Loucy (cell line): Measurements from ENCODE around the gene NUDT1.

Source experiments
- H2AFZ ChIP-seq: fragments of 200-600 bp; sonication (generic); 2 replicates; pipeline ENCODE4 v1.6.0; 2016; ENCODE audit warnings: antibody characterized with exemption, mild to moderate bottlenecking, low read length, moderate library complexity
- H3F3A ChIP-seq: fragments of 200-600 bp; 2 replicates; pipeline ENCODE4 v1.6.0; 2016; ENCODE audit warnings: antibody characterized with exemption, low read depth, mild to moderate bottlenecking
- H3K27me3 ChIP-seq: fragments of 200-600 bp; sonication (generic); 2 replicates; pipeline ENCODE4 v1.6.1; 2014; ENCODE audit warnings: low read length, mild to moderate bottlenecking; ENCODE audit not compliant: insufficient read depth, poor library complexity, severe bottlenecking
- H3K36me3 ChIP-seq: fragments of 200-600 bp; sonication (generic); 2 replicates; pipeline ENCODE4 v1.6.1; 2016; ENCODE audit warnings: low read length; ENCODE audit not compliant: insufficient read depth
- H3K4me1 ChIP-seq: fragments of 200-600 bp; sonication (generic); 2 replicates; pipeline ENCODE4 v1.5.1; 2014; ENCODE audit warnings: low read length, mild to moderate bottlenecking; ENCODE audit not compliant: insufficient read depth, poor library complexity, severe bottlenecking
- H3K4me2 ChIP-seq: fragments of 200-600 bp; sonication (generic); 2 replicates; pipeline ENCODE4 v1.6.0; 2014; ENCODE audit warnings: antibody characterized with exemption, low read length, low read depth, mild to moderate bottlenecking; ENCODE audit not compliant: poor library complexity, severe bottlenecking
- H3K4me3 ChIP-seq: fragments of 200-600 bp; sonication (generic); 2 replicates; pipeline ENCODE4 v1.5.1; 2014; ENCODE audit warnings: low read length, mild to moderate bottlenecking, mixed read lengths; ENCODE audit not compliant: poor library complexity, severe bottlenecking
- H3K79me2 ChIP-seq: fragments of 200-600 bp; sonication (generic); 2 replicates; pipeline ENCODE4 v1.6.1; 2014; ENCODE audit warnings: low read length; ENCODE audit not compliant: insufficient read depth
- H3K9ac ChIP-seq: fragments of 200-600 bp; sonication (generic); 2 replicates; pipeline ENCODE4 v1.6.0; 2014; ENCODE audit warnings: mild to moderate bottlenecking, low read depth, low read length, moderate library complexity; ENCODE audit not compliant: poor library complexity, severe bottlenecking
- H3K9me2 ChIP-seq: fragments of 200-600 bp; sonication (generic); replicated peaks from 2 replicates; pipeline ENCODE4 v1.6.1; 2016; ENCODE audit warnings: low read depth, low read length, mixed read lengths
- H3K9me3 ChIP-seq: fragments of 200-600 bp; sonication (generic); 2 replicates; pipeline ENCODE4 v1.6.1; 2014; ENCODE audit warnings: mild to moderate bottlenecking, antibody characterized with exemption, low read length, low read depth; ENCODE audit not compliant: insufficient read depth
- H4K20me1 ChIP-seq: fragments of 200-600 bp; sonication (generic); 2 replicates; pipeline ENCODE4 v1.6.0; 2014; ENCODE audit warnings: antibody characterized with exemption, low read length, mild to moderate bottlenecking; ENCODE audit not compliant: insufficient read depth, poor library complexity, severe bottlenecking
- EZH2phosphoT487 ChIP-seq: fragments of 200-600 bp; IDR thresholded peaks from 2 replicates; pipeline ENCODE4 v1.6.1; 2018; ENCODE audit warnings: antibody characterized with exemption, mild to moderate bottlenecking, moderate library complexity, borderline replicate concordance
- TF ChIP-seq, protein P1 (sequence below): fragments of 200-600 bp; sonication (generic); conservative IDR thresholded peaks from 2 replicates; pipeline ENCODE4 v1.5.1; 2014; ENCODE audit warnings: mild to moderate bottlenecking, antibody characterized with exemption, low read length

The NUDT1 gene

DNA sequence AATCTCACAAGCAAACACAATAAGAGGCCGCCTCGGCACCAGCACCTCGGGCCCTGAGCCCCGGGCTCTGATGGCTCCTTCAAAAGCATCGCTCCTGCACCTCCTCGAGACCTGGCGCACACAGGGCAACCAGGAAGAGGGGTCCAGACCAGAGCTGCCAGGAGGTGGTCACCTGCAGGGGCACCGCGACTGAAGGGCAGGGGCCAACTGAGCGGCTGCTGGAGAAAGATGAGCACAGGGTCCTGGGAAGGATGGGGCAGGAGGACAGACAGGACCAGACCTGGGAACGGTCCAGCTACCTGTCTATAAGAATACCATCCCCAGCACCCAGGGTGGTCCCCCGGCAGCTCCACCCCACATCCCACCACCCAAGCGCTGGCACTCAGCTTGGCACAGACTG lies 30.1 kb upstream of the NUDT1 start:
- Histone ChIP-seq H3K4me1 (peaks cover 17% of the 10 kb centered on the region), H3K9me2 (no peaks in the 10 kb centered on the region), H3K4me3 (no peak overlapping the region), H4K20me1 (no peaks in the 10 kb centered on the region), H2AFZ (no peak overlapping the region), H3K9ac (no peak overlapping the region), H3K79me2 (peaks cover 5% of the 10 kb centered on the region; the same call in 1 of the 2 replicates), H3F3A (no peaks in the 10 kb centered on the region), H3K4me2 (no peak overlapping the region), H3K9me3 (no peaks in the 10 kb centered on the region), H3K27me3 (no peaks in the 10 kb centered on the region), H3K36me3 (peaks cover 80% of the 10 kb centered on the region; the same call in 1 of the 2 replicates)
- TF ChIP-seq, protein P1, sequence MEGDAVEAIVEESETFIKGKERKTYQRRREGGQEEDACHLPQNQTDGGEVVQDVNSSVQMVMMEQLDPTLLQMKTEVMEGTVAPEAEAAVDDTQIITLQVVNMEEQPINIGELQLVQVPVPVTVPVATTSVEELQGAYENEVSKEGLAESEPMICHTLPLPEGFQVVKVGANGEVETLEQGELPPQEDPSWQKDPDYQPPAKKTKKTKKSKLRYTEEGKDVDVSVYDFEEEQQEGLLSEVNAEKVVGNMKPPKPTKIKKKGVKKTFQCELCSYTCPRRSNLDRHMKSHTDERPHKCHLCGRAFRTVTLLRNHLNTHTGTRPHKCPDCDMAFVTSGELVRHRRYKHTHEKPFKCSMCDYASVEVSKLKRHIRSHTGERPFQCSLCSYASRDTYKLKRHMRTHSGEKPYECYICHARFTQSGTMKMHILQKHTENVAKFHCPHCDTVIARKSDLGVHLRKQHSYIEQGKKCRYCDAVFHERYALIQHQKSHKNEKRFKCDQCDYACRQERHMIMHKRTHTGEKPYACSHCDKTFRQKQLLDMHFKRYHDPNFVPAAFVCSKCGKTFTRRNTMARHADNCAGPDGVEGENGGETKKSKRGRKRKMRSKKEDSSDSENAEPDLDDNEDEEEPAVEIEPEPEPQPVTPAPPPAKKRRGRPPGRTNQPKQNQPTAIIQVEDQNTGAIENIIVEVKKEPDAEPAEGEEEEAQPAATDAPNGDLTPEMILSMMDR, result no peak
- no peak for TF ChIP-seq EZH2phosphoT487

DNA sequence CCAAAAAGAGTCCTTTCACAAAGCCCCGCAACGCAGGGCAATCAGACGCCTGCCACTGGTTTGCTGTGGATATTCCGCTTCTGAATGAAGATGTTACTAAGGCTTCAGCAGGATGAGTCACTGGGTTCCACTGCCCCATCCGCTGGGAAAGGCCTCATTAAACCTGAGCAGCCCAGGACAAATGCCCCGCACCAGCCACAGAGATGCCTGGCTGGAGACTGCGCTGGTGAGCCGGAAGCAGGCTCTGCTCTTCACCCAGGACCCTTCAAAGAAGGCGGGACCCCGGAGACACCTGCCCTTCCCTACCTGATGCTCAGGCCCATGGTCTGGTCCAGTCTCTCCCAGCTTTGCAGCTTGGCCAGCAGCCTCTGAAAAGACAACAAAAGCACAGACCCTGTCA lies 29.1 kb upstream of the NUDT1 start:
- H3K36me3 ChIP-seq, result peaks cover 81% of the 10 kb centered on the region; the same call in 1 of the 2 replicates
- no peak overlapping the region for H3K4me2 ChIP-seq
- no peak for TF ChIP-seq EZH2phosphoT487
- TF ChIP-seq, protein P1, result no peak
- no peaks in the 10 kb centered on the region for H3K9me2 ChIP-seq
- H3F3A ChIP-seq, result no peaks in the 10 kb centered on the region
- H3K4me1 ChIP-seq, result peaks cover 17% of the 10 kb centered on the region
- no peaks in the 10 kb centered on the region for H4K20me1 ChIP-seq
- H3K9ac ChIP-seq, result no peak overlapping the region
- H3K79me2 ChIP-seq, result peaks cover 5% of the 10 kb centered on the region; the same call in 1 of the 2 replicates
- no peak overlapping the region for H2AFZ ChIP-seq
- no peaks in the 10 kb centered on the region for H3K9me3 ChIP-seq
- no peak overlapping the region for H3K4me3 ChIP-seq
- no peaks in the 10 kb centered on the region for H3K27me3 ChIP-seq

DNA sequence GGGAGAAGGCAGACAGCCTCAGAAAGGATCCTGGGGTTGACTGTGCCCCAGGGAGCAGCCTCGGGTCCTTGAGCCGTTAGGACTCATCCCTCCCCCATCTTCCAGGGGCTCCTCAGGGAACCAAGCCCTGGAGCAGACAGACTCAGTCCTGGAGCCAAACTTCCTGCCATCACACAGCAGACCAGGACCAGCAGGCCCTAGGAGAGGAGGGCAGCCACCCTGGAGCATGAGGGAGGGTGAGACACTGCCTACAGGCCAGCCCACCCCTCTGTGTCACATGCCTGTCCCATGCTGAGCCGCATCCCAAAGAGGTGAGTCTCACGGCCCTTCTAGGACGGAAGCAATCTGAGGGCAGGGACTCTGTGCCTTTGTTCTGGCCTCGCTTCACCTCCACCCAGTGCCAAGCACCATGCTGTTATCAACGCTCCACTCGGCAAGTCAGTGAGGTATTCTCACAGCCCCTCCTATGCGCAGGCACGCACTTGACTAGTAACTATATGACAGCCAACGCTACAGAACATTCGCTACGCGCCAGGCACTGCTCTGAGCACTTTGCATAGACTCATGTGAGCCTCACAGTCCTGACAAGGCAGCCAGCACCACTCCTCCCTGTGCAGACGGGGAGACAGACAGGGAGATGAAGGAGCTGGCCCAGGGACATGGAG lies 28.3 kb upstream of the NUDT1 start:
- H3K79me2 ChIP-seq, result peaks cover 5% of the 10 kb centered on the region; the same call in 1 of the 2 replicates
- no peaks in the 10 kb centered on the region for H3K9me3 ChIP-seq
- no peaks in the 10 kb centered on the region for H3K27me3 ChIP-seq
- TF ChIP-seq, protein P1, result no peak
- no peak for TF ChIP-seq EZH2phosphoT487
- peaks cover 17% of the 10 kb centered on the region for H3K4me1 ChIP-seq
- peak overlapping the region; percentile 58 for H3K4me2 ChIP-seq
- H3K36me3 ChIP-seq, result peaks cover 81% of the 10 kb centered on the region; the same call in 1 of the 2 replicates
- no peaks in the 10 kb centered on the region for H3K9me2 ChIP-seq
- H3K4me3 ChIP-seq, result peak overlapping the region; percentile 29
- no peak overlapping the region for H2AFZ ChIP-seq
- no peaks in the 10 kb centered on the region for H3F3A ChIP-seq
- no peaks in the 10 kb centered on the region for H4K20me1 ChIP-seq
- peak overlapping the region; percentile 66 for H3K9ac ChIP-seq
